ENCODE results near the gene VARS1. TPM values are rescaled to one million over a fixed set of nuclear protein-coding genes. Genes with fewer than 3 reads are reported as not detected.
A peak's percentile ranks its signal among the peaks of the same experiment; 100 is the strongest.

The VARS1 gene
- total RNA-seq, 1 donor from 2014 or later: 83.8 TPM

- peak overlapping the region; percentile 83 for H3K4me3 Mint-ChIP-seq
- no peak for TF ChIP-seq CTCF (IDR thresholded peaks at IDR 0.05; ENCODE audit: unreplicated experiment)
- peaks cover 32% of the 10 kb centered on the region for H3K4me1 Mint-ChIP-seq
- peak overlapping the region; percentile 96 for H3K27ac Mint-ChIP-seq
- no peaks in the 10 kb centered on the region for H3K9me3 Mint-ChIP-seq
- DNase-seq (ENCODE audit: low spot score in 2 of 2, unreplicated experiment in 2 of 2): no peak
- H3K27me3 Mint-ChIP-seq (ENCODE audit: low read depth): no peaks in the 10 kb centered on the region
- H3K36me3 Mint-ChIP-seq: no peaks in the 10 kb centered on the region
Observed at GRCh38 chr6:31831350-31832215, 36.0 kb upstream of the VARS1 start.

- Mint-ChIP-seq H3K36me3 (no peaks in the 10 kb centered on the region), H3K27ac (peak overlapping the region; percentile 96), H3K27me3 (ENCODE audit: low read depth) (no peaks in the 10 kb centered on the region), H3K9me3 (no peaks in the 10 kb centered on the region), H3K4me3 (peak overlapping the region; percentile 83), H3K4me1 (peaks cover 31% of the 10 kb centered on the region)
- DNase-seq (ENCODE audit: low spot score in 2 of 2, unreplicated experiment in 2 of 2): no peak
- no peak for TF ChIP-seq CTCF (IDR thresholded peaks at IDR 0.05; ENCODE audit: unreplicated experiment)
Observed at GRCh38 chr6:31830886-31831335, 35.4 kb upstream of the VARS1 start.

- Mint-ChIP-seq H3K27me3 (ENCODE audit: low read depth) (no peaks in the 10 kb centered on the region), H3K27ac (peak overlapping the region; percentile 96), H3K36me3 (no peaks in the 10 kb centered on the region), H3K4me1 (peaks cover 40% of the 10 kb centered on the region), H3K9me3 (no peaks in the 10 kb centered on the region), H3K4me3 (peak overlapping the region; percentile 83)
- no peak for DNase-seq (ENCODE audit: low spot score in 2 of 2, unreplicated experiment in 2 of 2)
- TF ChIP-seq CTCF (IDR thresholded peaks at IDR 0.05; ENCODE audit: unreplicated experiment): peak; percentile 60
Observed at GRCh38 chr6:31829633-31830283, 34.2 kb upstream of the VARS1 start.

GRCh38 chr6:31827286-31828079, 31.9 kb upstream of the VARS1 start, which contains the start of gene HSPA1B:
TSS of gene HSPA1B (plus strand) at chr6:31827738. CDS start at chr6:31827951, 213 bp downstream.
- H3K36me3 Mint-ChIP-seq: no peaks in the 10 kb centered on the region
- H3K27me3 Mint-ChIP-seq (ENCODE audit: low read depth): no peaks in the 10 kb centered on the region
- H3K9me3 Mint-ChIP-seq: no peaks in the 10 kb centered on the region
- peak within 1 kb of the TSS; percentile 87 for H3K4me3 Mint-ChIP-seq
- peak; percentile 94 to 98 for DNase-seq (ENCODE audit: low spot score in 2 of 2, unreplicated experiment in 2 of 2)
- H3K27ac Mint-ChIP-seq: peak within 1 kb of the TSS; percentile 97
- TF ChIP-seq CTCF (IDR thresholded peaks at IDR 0.05; ENCODE audit: unreplicated experiment): no peak
- peaks cover 54% of the 10 kb centered on the region for H3K4me1 Mint-ChIP-seq

GRCh38 chr6:31826793-31827285, 31.3 kb upstream of the VARS1 start:
- H3K4me1 Mint-ChIP-seq: peaks cover 59% of the 10 kb centered on the region
- no peaks in the 10 kb centered on the region for H3K27me3 Mint-ChIP-seq (ENCODE audit: low read depth)

More at GRCh38 chr6:31826793-31827285, 31.3 kb upstream of the VARS1 start:
- DNase-seq (ENCODE audit: low spot score in 2 of 2, unreplicated experiment in 2 of 2): peak in 1 of 2 experiments; percentile 62
- Mint-ChIP-seq H3K36me3 (no peaks in the 10 kb centered on the region), H3K9me3 (no peaks in the 10 kb centered on the region), H3K27ac (peak overlapping the region; percentile 97), H3K4me3 (peak overlapping the region; percentile 87)
- TF ChIP-seq CTCF (IDR thresholded peaks at IDR 0.05; ENCODE audit: unreplicated experiment): no peak

Measured in mesothelial cell of epicardium (in vitro differentiated cells).